ENCODE data around the gene DNAJC17. TPM values are rescaled to one million over a fixed set of nuclear protein-coding genes. Genes with fewer than 3 reads are reported as not detected.

Gene DNAJC17
- total RNA-seq, 1 donor from 2014 or later, result 38.1 TPM

- H3K27me3 Mint-ChIP-seq (ENCODE audit: unreplicated experiment), result no peaks in the 10 kb centered on the region
- no peak for DNase-seq (ENCODE audit: extremely low spot score, unreplicated experiment)
- no peaks in the 10 kb centered on the region for H3K9me3 Mint-ChIP-seq (ENCODE audit: unreplicated experiment)
- H3K4me3 Mint-ChIP-seq (ENCODE audit: unreplicated experiment), result no peak overlapping the region
- H3K27ac Mint-ChIP-seq (ENCODE audit: unreplicated experiment), result no peak overlapping the region
- H3K4me1 Mint-ChIP-seq (ENCODE audit: unreplicated experiment), result peaks cover 15% of the 10 kb centered on the region
- no peak for TF ChIP-seq CTCF (IDR thresholded peaks at IDR 0.05)
- peaks cover 15% of the 10 kb centered on the region for H3K36me3 Mint-ChIP-seq (ENCODE audit: unreplicated experiment)
Observed at GRCh38 chr15:40803076-40803475, 4.2 kb downstream of the DNAJC17 start.

GRCh38 chr15:40799523-40799922 lies 7.8 kb downstream of the DNAJC17 start:
- H3K4me1 Mint-ChIP-seq (ENCODE audit: unreplicated experiment), result peaks cover 4% of the 10 kb centered on the region
- H3K9me3 Mint-ChIP-seq (ENCODE audit: unreplicated experiment), result no peaks in the 10 kb centered on the region
- H3K4me3 Mint-ChIP-seq (ENCODE audit: unreplicated experiment), result no peak overlapping the region
- no peaks in the 10 kb centered on the region for H3K27me3 Mint-ChIP-seq (ENCODE audit: unreplicated experiment)
- no peak for DNase-seq (ENCODE audit: extremely low spot score, unreplicated experiment)
- no peak overlapping the region for H3K27ac Mint-ChIP-seq (ENCODE audit: unreplicated experiment)
- peaks cover 16% of the 10 kb centered on the region for H3K36me3 Mint-ChIP-seq (ENCODE audit: unreplicated experiment)
- no peak for TF ChIP-seq CTCF (IDR thresholded peaks at IDR 0.05)

DNA sequence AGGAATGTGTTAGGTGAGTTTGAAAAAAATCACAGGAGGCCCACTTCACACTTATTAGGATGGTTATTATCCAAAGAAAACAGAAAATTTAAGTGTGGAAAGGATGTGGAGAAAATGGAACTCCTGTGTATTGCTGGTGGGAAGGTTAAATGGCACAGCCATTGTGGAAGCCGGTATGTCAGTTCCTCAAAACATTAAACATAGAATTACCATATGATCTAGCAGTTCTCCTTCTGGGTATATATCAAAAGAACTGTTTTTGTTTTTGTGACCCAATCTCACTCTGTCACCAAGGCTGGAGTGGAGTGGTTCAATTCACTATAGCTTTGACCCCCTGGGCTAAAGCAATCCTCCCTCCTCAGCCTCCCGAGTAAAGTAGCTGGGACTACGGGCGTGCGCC lies 10.8 kb downstream of the DNAJC17 start:
- Mint-ChIP-seq H3K36me3 (ENCODE audit: unreplicated experiment) (peaks cover 14% of the 10 kb centered on the region), H3K27me3 (ENCODE audit: unreplicated experiment) (no peaks in the 10 kb centered on the region), H3K27ac (ENCODE audit: unreplicated experiment) (no peak overlapping the region), H3K4me3 (ENCODE audit: unreplicated experiment) (no peak overlapping the region), H3K4me1 (ENCODE audit: unreplicated experiment) (peaks cover 16% of the 10 kb centered on the region), H3K9me3 (ENCODE audit: unreplicated experiment) (no peaks in the 10 kb centered on the region)
- TF ChIP-seq CTCF (IDR thresholded peaks at IDR 0.05), result no peak
- no peak for DNase-seq (ENCODE audit: extremely low spot score, unreplicated experiment)

DNA sequence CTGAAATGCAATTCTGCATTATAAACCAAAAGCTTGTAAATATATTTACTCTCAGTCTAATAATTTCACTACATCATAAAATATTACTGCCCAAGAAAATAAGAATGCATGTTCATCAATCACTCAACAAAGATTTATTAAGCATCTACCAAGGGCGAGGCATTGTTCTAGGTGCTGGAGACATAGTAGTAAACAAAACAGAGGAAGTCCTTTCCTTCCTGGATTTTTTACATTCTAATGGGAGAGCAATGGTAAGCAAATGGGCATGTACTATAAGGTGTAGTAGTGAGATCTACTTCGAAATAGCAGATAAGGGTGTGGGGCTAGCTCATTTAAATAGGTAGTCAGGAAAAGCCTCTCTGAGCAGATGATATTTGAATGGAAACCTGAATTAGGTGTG lies 11.2 kb downstream of the DNAJC17 start:
- no peaks in the 10 kb centered on the region for H3K9me3 Mint-ChIP-seq (ENCODE audit: unreplicated experiment)
- TF ChIP-seq CTCF (IDR thresholded peaks at IDR 0.05), result no peak
- H3K27ac Mint-ChIP-seq (ENCODE audit: unreplicated experiment), result no peak overlapping the region
- peaks cover 16% of the 10 kb centered on the region for H3K4me1 Mint-ChIP-seq (ENCODE audit: unreplicated experiment)
- no peak overlapping the region for H3K4me3 Mint-ChIP-seq (ENCODE audit: unreplicated experiment)
- H3K27me3 Mint-ChIP-seq (ENCODE audit: unreplicated experiment), result no peaks in the 10 kb centered on the region
- no peak for DNase-seq (ENCODE audit: extremely low spot score, unreplicated experiment)
- peaks cover 12% of the 10 kb centered on the region for H3K36me3 Mint-ChIP-seq (ENCODE audit: unreplicated experiment)

- no peak overlapping the region for H3K4me3 Mint-ChIP-seq (ENCODE audit: unreplicated experiment)
- no peaks in the 10 kb centered on the region for H3K27me3 Mint-ChIP-seq (ENCODE audit: unreplicated experiment)
- TF ChIP-seq CTCF (IDR thresholded peaks at IDR 0.05), result no peak
- peaks cover 8% of the 10 kb centered on the region for H3K36me3 Mint-ChIP-seq (ENCODE audit: unreplicated experiment)
- no peaks in the 10 kb centered on the region for H3K9me3 Mint-ChIP-seq (ENCODE audit: unreplicated experiment)
- peak overlapping the region; percentile 67 for H3K27ac Mint-ChIP-seq (ENCODE audit: unreplicated experiment)
- H3K4me1 Mint-ChIP-seq (ENCODE audit: unreplicated experiment), result peaks cover 21% of the 10 kb centered on the region
- no peak for DNase-seq (ENCODE audit: extremely low spot score, unreplicated experiment)
Observed at GRCh38 chr15:40793216-40793989, 13.9 kb downstream of the DNAJC17 start.
